Left lobe of liver (tissue), 2 donors: ENCODE results near the gene CD247. TPM values are rescaled to one million over a fixed set of nuclear protein-coding genes. Genes with fewer than 3 reads are reported as not detected.

Experiments used
- ATAC-seq: fragments of 200-7000 bp; cut with Tn5 transposase; one replicate; pipeline ENCODE4 v1.9.1; 2020; ENCODE audit warnings: mild to moderate bottlenecking, moderate library complexity
- DNase-seq: peaks from one replicate; pipeline ENCODE4 v3.0.0-alpha.2; 2020; ENCODE audit warnings: low spot score
- total RNA-seq: library from RNA; stranded (reverse); gene quantifications from one replicate; pipeline ENCODE4 v1.2.1, GENCODE V29; 2021
- donor health status: DM: no; HTN: no; CAD: no; lungs with moderate emphysema.
- donor health status: DM: no; HTN: yes; CAD: no.

Gene CD247
- total RNA-seq, 1 donor from 2014 or later: 0.65 TPM

DNA sequence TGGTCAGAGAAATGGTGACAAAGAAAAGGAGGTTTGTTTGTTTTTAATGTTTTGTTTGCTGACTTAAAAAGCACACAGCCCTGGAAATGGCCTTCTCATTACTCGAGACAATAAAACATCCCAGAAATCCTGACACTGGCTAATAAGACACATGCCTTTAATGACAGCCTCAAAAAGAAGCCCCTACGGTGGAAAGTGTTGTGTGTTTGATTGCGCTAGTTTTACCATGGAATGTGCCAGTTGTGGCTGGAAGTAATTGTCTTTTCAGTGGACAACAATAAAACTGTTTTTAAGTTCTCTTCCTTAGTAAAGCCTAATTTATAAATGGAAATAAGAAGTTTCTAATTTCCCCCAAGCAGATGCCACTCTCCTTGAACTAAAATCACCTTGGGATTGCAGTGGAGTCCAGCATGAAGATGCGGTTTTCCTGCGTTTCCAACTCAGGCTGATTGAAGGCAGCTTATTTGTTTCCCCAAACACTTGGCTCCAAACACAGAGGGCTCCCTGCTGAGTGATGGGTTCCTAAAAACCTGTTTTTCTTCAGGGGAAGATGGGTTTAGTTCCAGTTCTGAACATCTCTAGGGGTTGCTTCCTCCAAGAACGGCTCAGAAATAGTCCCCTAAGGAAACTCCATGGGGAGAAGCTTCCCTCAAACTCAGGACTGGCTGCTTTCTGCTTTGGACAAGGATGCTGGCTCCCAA is 54.3 kb downstream of the CD247 start:
- DNase-seq: no peak
- ATAC-seq: no peak

GRCh38 chr1:167463080-167463479 is 55.2 kb downstream of the CD247 start:
- no peak for ATAC-seq
- DNase-seq: no peak

GRCh38 chr1:167462341-167462740 is 56.0 kb downstream of the CD247 start:
- ATAC-seq (no peak), DNase-seq (no peak)

DNA sequence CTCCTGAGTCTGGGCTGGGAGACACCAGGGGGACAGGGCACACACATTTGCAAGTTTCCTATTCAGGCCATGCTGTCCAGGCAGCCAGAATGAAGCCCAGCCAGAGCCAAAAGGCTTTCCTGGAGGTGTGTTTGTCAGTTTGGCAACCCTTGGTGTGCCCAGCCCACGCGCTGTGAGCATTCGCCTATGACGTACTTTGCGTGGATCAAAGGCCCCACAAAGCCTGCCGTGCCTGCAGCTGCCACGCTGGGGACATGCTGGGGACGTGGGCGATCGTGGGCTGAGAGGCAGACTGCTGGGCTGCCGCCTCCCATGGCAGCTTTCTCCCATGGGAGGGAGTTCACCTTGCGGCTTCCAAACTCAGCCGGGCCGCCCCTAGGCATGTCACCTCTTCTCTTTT is 57.5 kb downstream of the CD247 start:
- no peak for ATAC-seq
- no peak for DNase-seq

DNA sequence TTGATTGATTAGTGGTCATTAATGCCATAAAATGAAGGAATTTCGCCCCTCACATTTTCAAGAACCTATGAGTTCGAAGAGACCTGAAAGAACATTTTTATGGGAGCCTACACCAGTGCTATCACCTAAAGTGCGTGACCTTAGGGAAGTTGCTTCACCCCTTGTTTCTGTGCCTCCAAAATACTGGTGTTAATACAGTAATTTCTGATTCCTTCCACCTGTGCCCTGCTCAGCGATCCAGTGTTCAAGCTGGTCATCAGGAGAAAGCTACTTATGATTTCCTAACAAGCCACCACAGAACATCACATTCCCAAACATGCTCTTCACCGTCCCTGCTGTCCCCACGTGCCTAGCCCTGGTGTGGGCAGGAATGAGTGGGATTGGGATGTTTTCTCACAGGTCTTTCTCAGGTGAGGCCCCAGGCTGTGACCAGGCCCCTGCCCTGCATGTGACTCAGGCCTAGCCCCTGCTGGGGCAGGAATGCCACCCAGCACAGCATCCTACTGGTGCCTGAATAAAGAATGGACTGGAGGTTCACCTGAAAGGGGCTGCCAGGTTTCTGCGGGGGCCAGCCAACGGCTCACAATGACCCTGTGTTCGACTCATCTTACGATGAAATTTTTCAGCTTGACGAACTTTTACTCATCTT is 60.3 kb downstream of the CD247 start:
- ATAC-seq (no peak), DNase-seq (no peak)

DNA sequence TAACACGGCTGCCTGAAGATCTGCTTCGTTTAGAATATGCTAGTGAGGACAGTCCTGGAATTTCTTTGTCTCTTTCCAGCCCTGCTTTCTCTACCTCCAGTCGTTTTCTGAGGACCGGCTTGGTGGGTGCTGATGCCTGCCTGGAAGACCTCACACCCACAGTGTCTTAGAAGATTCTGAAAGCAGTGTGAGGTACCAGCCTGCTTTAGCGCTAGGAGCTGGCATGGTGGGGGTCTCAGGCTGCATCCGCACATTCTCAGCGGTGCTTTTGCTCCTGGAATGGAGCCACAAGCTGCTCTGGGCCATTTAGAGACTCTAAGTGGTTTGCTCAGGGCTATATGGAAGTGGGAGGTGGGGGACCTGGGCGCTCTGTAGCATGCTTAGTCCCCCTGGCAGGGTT is 61.4 kb downstream of the CD247 start:
- no peak for ATAC-seq
- DNase-seq: no peak

GRCh38 chr1:167456524-167456923 is 61.8 kb downstream of the CD247 start:
- no peak for ATAC-seq

DNA sequence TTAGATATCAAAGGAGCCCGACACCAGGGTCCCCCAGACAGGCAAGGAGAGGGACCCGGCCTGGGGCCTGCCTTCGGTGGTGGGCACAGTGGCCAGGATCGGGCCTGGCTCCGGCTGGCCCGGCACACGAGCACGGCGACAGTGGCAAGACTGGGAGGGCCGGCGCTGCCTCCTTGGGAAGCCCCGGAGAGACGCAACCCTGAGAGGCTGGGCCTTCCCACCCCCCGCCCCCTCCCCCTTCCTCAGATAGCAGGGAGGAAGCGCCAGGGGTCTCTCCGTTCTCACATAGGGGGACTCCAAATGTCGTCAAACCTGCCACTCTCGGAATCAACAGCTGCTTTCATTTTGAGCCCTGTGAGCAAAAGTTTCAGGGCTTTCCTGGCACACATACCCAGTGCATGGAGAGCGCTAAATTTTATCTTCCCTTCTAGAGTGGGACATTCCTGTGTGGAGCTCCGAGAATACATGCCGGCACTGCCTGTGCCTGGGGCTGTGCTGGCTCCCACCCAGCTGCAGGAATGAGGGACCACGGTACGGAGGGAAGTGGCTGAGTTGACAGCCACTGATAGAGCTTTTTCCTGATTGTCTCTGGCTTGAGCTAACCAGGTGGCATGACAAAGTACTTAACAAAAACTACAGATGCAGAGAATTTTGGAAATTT is 62.4 kb downstream of the CD247 start:
- DNase-seq (no peak), ATAC-seq (peak; percentile 59)

More at GRCh38 chr1:167456524-167456923, 61.8 kb downstream of the CD247 start:
- DNase-seq: no peak

DNA sequence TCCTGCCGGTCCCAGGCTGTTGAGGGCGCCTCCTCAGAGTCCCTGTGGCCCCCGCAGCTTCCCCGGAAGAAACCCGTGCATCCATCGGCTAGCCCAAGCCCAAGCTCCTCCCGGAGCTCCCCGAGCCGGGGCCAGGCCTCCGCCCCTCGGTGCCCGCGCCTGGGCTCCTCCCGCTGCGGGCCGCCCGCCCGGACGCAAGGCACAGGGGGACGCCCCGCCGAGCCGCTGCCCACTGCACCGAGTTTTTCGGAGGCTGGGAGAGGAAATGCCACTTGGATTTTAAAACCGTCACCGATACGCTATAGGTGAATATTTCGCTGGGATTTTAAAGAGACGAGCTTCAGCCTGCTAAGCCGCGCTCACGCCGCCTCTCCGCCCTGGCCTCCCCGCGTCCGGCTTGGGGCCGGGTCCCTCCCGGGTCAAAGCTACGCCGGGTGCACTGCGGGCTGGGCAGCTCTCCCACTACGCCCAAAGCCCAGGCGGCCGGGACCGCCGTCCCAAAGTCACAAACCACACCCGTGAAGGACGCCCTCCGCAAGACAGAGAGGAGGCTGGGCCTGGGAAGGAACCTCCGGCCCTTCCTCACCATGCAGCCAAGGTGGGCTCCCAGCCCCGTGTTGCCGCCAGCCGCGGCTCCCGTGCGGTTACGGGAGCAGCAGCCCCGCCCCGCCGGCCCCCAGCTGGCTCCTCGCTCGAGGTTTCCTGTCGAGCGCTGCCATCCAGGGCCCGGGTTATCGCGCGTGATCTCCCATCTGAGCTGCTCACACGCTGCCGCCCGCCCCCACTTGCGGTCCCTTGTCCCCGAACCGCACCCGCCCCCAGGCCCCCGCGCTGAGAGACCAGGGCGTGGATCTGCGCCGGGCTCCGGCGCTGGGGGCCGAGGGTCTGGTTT is 63.2 kb downstream of the CD247 start:
- DNase-seq (peak; percentile 70), ATAC-seq (peak; percentile 90)

GRCh38 chr1:167454304-167454893 is 63.9 kb downstream of the CD247 start:
- ATAC-seq: no peak

DNA sequence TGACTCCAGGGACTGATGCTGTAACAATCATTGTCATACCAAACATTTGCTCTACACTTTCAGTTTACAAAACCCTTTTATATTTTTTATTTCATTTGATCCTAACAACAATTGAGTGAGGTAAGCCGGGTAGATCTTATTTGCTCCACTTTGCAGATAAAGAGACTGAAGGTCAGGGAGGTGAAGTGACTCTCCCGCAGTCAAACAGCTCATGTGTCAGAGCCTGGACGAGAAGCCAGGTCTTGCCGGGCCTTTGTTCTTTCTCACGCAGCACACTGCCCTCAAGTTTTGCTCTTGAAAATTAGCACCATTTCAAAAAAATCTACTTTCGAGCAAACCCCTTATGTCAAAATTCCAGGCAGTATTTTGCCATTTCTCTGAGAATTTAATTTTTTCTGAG is 65.2 kb downstream of the CD247 start:
- DNase-seq: no peak
- no peak for ATAC-seq

More at GRCh38 chr1:167454304-167454893, 63.9 kb downstream of the CD247 start:
- no peak for DNase-seq

DNA sequence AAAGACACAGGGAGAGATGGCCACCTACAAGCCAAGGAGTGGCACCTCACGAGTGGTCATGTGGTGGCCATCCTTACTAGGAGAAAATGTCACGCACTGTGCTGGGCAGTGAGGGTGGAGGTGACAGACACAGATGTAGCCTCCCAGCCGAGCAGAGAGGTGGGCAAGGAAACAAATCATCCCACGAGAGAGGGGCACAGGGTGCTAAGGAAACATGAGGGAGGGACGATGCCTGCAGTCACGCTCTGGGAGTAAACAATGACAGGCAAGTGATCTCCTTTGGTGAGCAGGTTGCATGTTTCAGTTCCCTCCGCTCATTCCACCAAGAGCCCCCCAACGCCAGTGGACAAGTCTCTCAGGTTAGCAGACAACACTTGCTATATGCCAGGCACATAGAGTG is 65.8 kb downstream of the CD247 start:
- DNase-seq (no peak), ATAC-seq (no peak)

DNA sequence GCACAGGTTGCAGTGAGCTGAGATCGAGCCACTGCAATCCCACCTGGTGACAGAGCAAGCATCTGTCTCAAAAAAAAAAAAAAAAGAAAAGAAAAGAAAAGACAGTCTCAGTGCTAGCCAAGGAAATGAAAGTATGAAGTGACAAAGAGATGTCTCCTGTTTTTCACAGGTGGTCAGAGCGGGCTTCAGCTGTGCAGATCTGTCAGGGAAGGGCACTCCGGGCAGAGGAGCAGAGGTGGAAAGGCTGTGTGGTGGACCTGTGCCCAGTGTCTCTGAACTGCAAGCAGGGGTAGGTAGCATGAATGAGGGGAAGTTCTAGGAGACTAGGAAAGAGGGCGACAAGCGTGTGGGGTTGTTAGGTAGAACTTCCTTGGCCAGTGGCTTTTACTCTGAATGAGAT is 67.5 kb downstream of the CD247 start:
- ATAC-seq (no peak), DNase-seq (no peak)

DNA sequence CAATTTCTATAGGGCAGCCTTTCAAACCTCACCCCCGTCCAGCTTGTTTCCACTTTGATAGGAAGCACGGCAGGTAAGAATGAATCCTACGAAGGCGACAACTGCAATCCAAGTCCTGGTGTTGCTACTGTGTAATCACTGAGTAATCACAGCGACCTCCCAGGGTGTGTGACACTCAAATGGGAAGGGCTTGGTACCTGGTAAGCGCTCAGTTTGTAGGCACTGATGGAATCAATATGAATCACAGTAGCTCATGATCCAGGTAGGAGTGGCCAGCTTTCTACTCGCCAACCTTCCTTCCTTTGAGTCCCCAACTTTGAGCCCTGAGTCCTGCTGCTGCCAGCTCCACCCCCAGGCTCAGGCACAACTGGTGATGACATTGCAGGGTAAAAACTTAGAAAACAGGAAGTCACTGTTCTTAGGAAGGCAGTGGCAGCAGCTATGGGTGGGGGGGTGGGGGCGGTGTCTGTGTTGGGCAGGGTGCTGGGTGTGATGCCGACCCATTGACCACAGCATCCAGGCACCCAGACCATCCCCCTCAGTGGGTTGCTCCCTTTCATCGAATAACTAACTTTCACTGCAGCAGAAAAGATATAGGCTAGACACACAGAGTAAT is 70.7 kb downstream of the CD247 start:
- no peak for DNase-seq
- peak; percentile 53 for ATAC-seq

GRCh38 chr1:167446966-167447365 is 71.4 kb downstream of the CD247 start:
- DNase-seq (no peak), ATAC-seq (no peak)

- peak; percentile 19 for DNase-seq
These were observed 74.6 kb downstream of the CD247 start for GRCh38 chr1:167443757-167444156.

GRCh38 chr1:167442854-167443565 is 75.3 kb downstream of the CD247 start:
- ATAC-seq: no peak
- no peak for DNase-seq

More at GRCh38 chr1:167443757-167444156, 74.6 kb downstream of the CD247 start:
- ATAC-seq: no peak

GRCh38 chr1:167442142-167442848 is 76.0 kb downstream of the CD247 start:
- DNase-seq (peak; percentile 83), ATAC-seq (peak; percentile 98)

DNA sequence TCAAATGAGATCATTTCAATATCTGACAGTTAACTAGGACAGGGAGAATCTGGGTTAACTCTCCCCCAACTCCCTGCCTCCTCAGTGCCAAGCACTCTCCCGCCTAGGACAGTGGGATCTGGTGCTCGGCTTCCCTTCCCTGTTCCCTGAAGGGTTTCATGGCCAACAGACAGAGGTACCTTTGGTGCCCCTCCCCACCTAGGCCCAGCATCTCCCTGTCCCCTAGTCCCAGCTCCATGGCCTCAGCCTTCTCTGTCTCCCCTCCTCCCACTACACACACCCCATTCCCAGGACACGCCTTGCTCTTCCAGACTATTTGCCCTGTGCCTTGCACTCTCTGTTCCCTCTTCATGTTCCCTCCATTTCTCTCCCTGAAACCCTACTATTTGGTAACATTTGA is 77.1 kb downstream of the CD247 start:
- DNase-seq (no peak), ATAC-seq (no peak)
